Panc1 (cell line): ENCODE results near the gene PLPP1.

ENCODE experiments used
- POLR2AphosphoS5 ChIP-seq: IDR thresholded peaks from 2 replicates; pipeline ENCODE4 v1.6.1; 2012; ENCODE audit warnings: mild to moderate bottlenecking, low read depth, low read length, moderate library complexity
- TCF7L2 ChIP-seq: IDR thresholded peaks from 2 replicates; pipeline ENCODE4 v1.6.1; 2011; ENCODE audit warnings: mild to moderate bottlenecking, low read depth, low read length, inconsistent platforms
- TF ChIP-seq, protein P1 (sequence below): fragments of 450-650 bp; IDR thresholded peaks from 2 replicates; pipeline ENCODE4 v1.5.1; 2017; ENCODE audit warnings: mild to moderate bottlenecking

DNA sequence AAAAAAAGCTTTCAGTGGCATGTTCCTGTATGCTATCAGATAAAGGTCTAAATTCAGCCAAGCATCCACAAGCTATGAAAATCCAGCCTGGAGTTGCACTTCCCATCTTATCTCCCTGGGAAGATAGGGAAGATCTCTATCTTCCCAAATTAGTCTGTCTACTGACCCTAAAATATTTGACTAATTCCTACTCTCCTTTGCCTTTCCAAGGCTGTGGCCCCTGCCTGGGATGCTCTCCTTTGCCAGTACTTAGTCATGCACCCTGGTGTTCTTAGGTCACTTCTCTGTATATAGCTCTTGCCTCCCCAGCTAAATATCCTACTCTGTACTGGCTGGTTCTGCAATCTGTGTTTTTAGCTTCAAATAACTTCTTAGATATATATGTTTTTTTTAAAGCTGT, 44.0 kb upstream of the PLPP1 start:
- TF ChIP-seq, protein P1, sequence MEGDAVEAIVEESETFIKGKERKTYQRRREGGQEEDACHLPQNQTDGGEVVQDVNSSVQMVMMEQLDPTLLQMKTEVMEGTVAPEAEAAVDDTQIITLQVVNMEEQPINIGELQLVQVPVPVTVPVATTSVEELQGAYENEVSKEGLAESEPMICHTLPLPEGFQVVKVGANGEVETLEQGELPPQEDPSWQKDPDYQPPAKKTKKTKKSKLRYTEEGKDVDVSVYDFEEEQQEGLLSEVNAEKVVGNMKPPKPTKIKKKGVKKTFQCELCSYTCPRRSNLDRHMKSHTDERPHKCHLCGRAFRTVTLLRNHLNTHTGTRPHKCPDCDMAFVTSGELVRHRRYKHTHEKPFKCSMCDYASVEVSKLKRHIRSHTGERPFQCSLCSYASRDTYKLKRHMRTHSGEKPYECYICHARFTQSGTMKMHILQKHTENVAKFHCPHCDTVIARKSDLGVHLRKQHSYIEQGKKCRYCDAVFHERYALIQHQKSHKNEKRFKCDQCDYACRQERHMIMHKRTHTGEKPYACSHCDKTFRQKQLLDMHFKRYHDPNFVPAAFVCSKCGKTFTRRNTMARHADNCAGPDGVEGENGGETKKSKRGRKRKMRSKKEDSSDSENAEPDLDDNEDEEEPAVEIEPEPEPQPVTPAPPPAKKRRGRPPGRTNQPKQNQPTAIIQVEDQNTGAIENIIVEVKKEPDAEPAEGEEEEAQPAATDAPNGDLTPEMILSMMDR: no peak
- TF ChIP-seq POLR2AphosphoS5: no peak
- TF ChIP-seq TCF7L2: no peak
